Mammary epithelial cell (primary cell): ENCODE measurements around the gene RNF126.
A peak's percentile ranks its signal among the peaks of the same experiment; 100 is the strongest.

ENCODE experiments used
- CTCF ChIP-seq, 2 donors: IDR thresholded peaks in 1 of 2; conservative IDR thresholded peaks in 1 of 2; 2 replicates each; pipeline ENCODE4 v1.5.1; 2011 to 2012; ENCODE audit warnings: inconsistent platforms in 2 of 2, low read length in 2 of 2, mild to moderate bottlenecking in 2 of 2, control low read depth in 1 of 2, low read depth in 1 of 2; ENCODE audit not compliant: insufficient read depth in 1 of 2; ENCODE audit errors: extremely low read depth in 1 of 2
- EZH2 ChIP-seq: IDR thresholded peaks from 2 replicates; pipeline ENCODE4 v1.6.1; 2012; ENCODE audit warnings: low read length, inconsistent platforms, borderline replicate concordance

- TF ChIP-seq CTCF (conservative IDR thresholded peaks at IDR 0.05 in 1 of 2, IDR thresholded peaks at IDR 0.05 in 1 of 2; ENCODE audit: extremely low read depth in 1 of 2, insufficient read depth in 1 of 2, low read depth in 1 of 2, low read length in 2 of 2), result peak in 1 of 2 donors; percentile 1
- TF ChIP-seq EZH2, result no peak
Measured at GRCh38 chr19:670609-671075, 7.6 kb upstream of the RNF126 start.
